Loucy (cell line): Measurements from ENCODE around the gene MRPL49.

Source experiments
- CTCF ChIP-seq: fragments of 200-600 bp; sonication (generic); conservative IDR thresholded peaks from 2 replicates; pipeline ENCODE4 v1.5.1; 2014; ENCODE audit warnings: mild to moderate bottlenecking, antibody characterized with exemption, low read length
- EZH2phosphoT487 ChIP-seq: fragments of 200-600 bp; IDR thresholded peaks from 2 replicates; pipeline ENCODE4 v1.6.1; 2018; ENCODE audit warnings: antibody characterized with exemption, mild to moderate bottlenecking, moderate library complexity, borderline replicate concordance

- TF ChIP-seq CTCF (no peak), EZH2phosphoT487 (no peak)
Observed at GRCh38 chr11:65119670-65119995, 2.5 kb upstream of the MRPL49 start.
